GM19238 (cell line): ENCODE measurements around the gene OTUD1.

Experiments used
- DNase-seq: peaks from one replicate; pipeline ENCODE4 v3.0.0; 2011; ENCODE audit warnings: low spot score; ENCODE audit not compliant: insufficient read length

Gene OTUD1

GRCh38 chr10:23467012-23467411 lies 28.1 kb downstream of the OTUD1 start:
- no peak for DNase-seq

GRCh38 chr10:23467548-23467947 lies 28.7 kb downstream of the OTUD1 start:
- no peak for DNase-seq

GRCh38 chr10:23469596-23470237 lies 30.8 kb downstream of the OTUD1 start:
- no peak for DNase-seq

GRCh38 chr10:23472181-23472580 lies 33.3 kb downstream of the OTUD1 start:
- no peak for DNase-seq

GRCh38 chr10:23474081-23474480 lies 35.2 kb downstream of the OTUD1 start:
- DNase-seq: no peak

GRCh38 chr10:23474626-23475025 lies 35.8 kb downstream of the OTUD1 start:
- DNase-seq: no peak

GRCh38 chr10:23478570-23478969 lies 39.7 kb downstream of the OTUD1 start:
- DNase-seq: no peak

GRCh38 chr10:23479798-23480473 lies 41.1 kb downstream of the OTUD1 start:
- DNase-seq: no peak

GRCh38 chr10:23481363-23481961 lies 42.6 kb downstream of the OTUD1 start:
- DNase-seq: no peak

GRCh38 chr10:23490115-23490514 lies 51.2 kb downstream of the OTUD1 start:
- DNase-seq: no peak
